Osteoblast (primary cell): ENCODE results near the gene CMSS1. TPM values are rescaled to one million over a fixed set of nuclear protein-coding genes. Genes with fewer than 3 reads are reported as not detected.
A peak's percentile ranks its signal among the peaks of the same experiment; 100 is the strongest.

Experiments used
- DNase-seq: peaks from one replicate; pipeline ENCODE4 v3.0.0; 2011; ENCODE audit warnings: low spot score, mixed read lengths; ENCODE audit not compliant: insufficient read length; ENCODE audit errors: missing footprints
- H2AFZ ChIP-seq: 2 replicates; pipeline ENCODE4 v1.6.0; 2011; ENCODE audit warnings: mild to moderate bottlenecking, low read length
- H3K27ac ChIP-seq: 2 replicates; pipeline ENCODE4 v1.5.1; 2011; ENCODE audit warnings: mild to moderate bottlenecking, low read depth, low read length, moderate library complexity
- H3K27me3 ChIP-seq: 2 replicates; pipeline ENCODE4 v1.6.0; 2012; ENCODE audit warnings: mild to moderate bottlenecking, control low read depth, inconsistent platforms, low read length, moderate library complexity; ENCODE audit not compliant: insufficient read depth
- H3K36me3 ChIP-seq: 2 replicates; pipeline ENCODE4 v1.5.1; 2011; ENCODE audit warnings: mild to moderate bottlenecking, low read length, control low read depth, moderate library complexity; ENCODE audit not compliant: insufficient read depth
- H3K4me1 ChIP-seq: 2 replicates; pipeline ENCODE4 v1.5.1; 2011; ENCODE audit warnings: mild to moderate bottlenecking, low read length, control low read depth, moderate library complexity; ENCODE audit not compliant: insufficient read depth
- H3K4me2 ChIP-seq: 2 replicates; pipeline ENCODE4 v1.6.0; 2011; ENCODE audit warnings: mild to moderate bottlenecking, low read length; ENCODE audit not compliant: insufficient read depth
- H3K4me3 ChIP-seq: fragments of 200-600 bp; sonication (generic); 3 replicates; pipeline ENCODE4 v1.5.1; 2012; ENCODE audit warnings: mild to moderate bottlenecking, low read length, inconsistent platforms; ENCODE audit not compliant: insufficient read depth
- H3K79me2 ChIP-seq: 2 replicates; pipeline ENCODE4 v1.6.0; 2012; ENCODE audit warnings: mild to moderate bottlenecking, low read length, control low read depth, inconsistent platforms; ENCODE audit not compliant: insufficient read depth
- H3K9me3 ChIP-seq: 2 replicates; pipeline ENCODE4 v1.5.1; 2011; ENCODE audit warnings: low read depth, low read length, control low read depth
- H4K20me1 ChIP-seq: 2 replicates; pipeline ENCODE4 v1.6.0; 2012; ENCODE audit warnings: mild to moderate bottlenecking, low read length, control low read depth; ENCODE audit not compliant: insufficient read depth
- CTCF ChIP-seq: IDR thresholded peaks from 2 replicates; pipeline ENCODE4 v1.5.1; 2011; ENCODE audit warnings: mild to moderate bottlenecking, low read depth, low read length, moderate library complexity; ENCODE audit errors: extremely low read depth
- total RNA-seq: library from RNA; depleted of rRNA; stranded (reverse); fragments of >200 nt; gene quantifications from 2 replicates; pipeline ENCODE4 v1.2.3, GENCODE V29; 2012

CMSS1 gene
- total RNA-seq, 1 donor: 15.9 TPM

DNA sequence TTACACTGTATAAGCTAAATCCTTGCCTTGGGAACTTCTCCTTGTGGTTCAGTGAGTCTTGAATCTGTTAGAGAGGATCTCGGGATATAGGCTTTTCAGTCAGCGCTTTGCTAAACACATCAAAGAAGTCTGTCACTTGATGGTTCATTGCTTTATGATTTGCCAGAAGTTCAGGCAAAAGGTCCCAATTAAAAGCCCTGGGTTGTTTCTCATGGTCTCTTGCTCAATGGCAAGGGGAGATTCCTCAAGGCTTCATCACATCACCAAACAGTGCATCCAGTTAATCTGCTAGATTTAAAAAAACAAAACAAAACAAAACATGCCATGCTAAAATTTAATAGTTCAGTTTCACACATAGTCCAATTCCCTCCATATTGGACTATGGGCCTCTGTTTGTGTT, 181.9 kb downstream of the CMSS1 start:
- no peaks in the 10 kb centered on the region for H3K79me2 ChIP-seq
- H3K4me3 ChIP-seq: no peak overlapping the region
- H3K4me2 ChIP-seq: no peak overlapping the region
- H3K27me3 ChIP-seq: no peaks in the 10 kb centered on the region
- no peak overlapping the region for H2AFZ ChIP-seq
- no peak for DNase-seq
- H3K27ac ChIP-seq: no peak overlapping the region
- no peaks in the 10 kb centered on the region for H4K20me1 ChIP-seq
- TF ChIP-seq CTCF: no peak
- H3K9me3 ChIP-seq: no peaks in the 10 kb centered on the region
- no peaks in the 10 kb centered on the region for H3K36me3 ChIP-seq
- peaks cover 14% of the 10 kb centered on the region for H3K4me1 ChIP-seq

DNA sequence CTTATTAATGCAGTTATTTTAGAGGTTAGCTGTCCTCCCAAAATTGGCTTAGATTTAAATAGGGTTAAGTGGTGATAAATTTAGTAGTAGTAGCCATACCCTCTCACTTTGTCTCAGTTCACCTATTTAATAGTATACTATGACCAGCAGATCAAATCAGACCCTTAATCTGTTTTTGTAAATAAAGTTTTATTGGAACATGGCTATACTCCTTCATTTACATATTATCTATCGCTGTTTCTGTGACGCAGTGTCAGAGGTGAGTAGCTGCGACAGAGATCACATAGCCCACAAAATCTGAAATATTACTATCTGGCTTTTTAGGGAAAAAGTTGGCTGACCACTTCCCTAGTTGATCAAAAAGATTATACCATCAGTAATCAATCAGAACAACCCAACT, 183.4 kb downstream of the CMSS1 start:
- no peak for TF ChIP-seq CTCF
- no peaks in the 10 kb centered on the region for H3K36me3 ChIP-seq

DNA sequence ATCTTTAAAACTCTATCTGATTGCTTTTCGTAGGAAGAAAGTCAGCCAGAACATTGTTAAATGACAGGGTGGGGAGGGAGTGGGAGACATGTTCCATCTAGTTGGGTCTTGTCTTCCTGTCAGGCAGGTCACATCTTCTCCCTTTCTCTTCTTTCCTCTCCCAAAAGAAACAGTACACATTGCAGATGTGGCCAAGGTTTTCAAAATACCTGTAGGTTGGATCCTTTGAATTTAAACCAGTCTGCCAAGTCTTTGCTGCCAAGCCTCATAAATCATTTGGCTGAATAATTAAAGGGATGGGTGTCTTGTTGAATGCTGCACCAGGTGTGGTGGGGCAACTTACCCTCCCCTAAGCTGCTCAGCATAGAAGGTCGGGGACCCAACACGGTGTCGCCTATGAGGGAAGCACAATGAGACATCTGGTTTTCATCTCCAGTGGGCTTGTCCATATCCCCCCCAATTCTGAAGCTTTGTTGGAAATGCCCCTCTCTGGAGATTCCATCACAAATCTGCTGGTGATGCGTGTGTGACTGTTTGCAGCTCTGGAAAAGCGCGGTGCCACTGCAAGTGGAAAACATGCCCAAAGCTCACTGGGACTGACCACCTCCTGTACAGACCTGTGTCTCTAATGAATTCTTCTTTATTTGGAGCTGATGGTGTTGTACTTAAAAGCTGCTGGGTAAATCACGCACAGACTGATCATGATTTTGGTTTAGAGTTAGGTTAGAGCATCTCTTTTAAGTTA, 184.0 kb downstream of the CMSS1 start:
- no peak overlapping the region for H3K4me2 ChIP-seq
- no peaks in the 10 kb centered on the region for H3K79me2 ChIP-seq
- H3K9me3 ChIP-seq: no peaks in the 10 kb centered on the region
- H3K4me3 ChIP-seq: no peak overlapping the region
- no peaks in the 10 kb centered on the region for H3K27me3 ChIP-seq
- H3K36me3 ChIP-seq: no peaks in the 10 kb centered on the region
- H3K4me1 ChIP-seq: peaks cover 25% of the 10 kb centered on the region
- no peak for TF ChIP-seq CTCF
- peak; percentile 30 for DNase-seq
- no peak overlapping the region for H2AFZ ChIP-seq
- no peaks in the 10 kb centered on the region for H4K20me1 ChIP-seq
- H3K27ac ChIP-seq: no peak overlapping the region

More for the DNA sequence above, 183.4 kb downstream of the CMSS1 start:
- no peaks in the 10 kb centered on the region for H3K79me2 ChIP-seq
- H3K4me1 ChIP-seq: peaks cover 18% of the 10 kb centered on the region
- no peak overlapping the region for H3K4me2 ChIP-seq
- H3K9me3 ChIP-seq: no peaks in the 10 kb centered on the region
- no peak overlapping the region for H3K27ac ChIP-seq
- no peaks in the 10 kb centered on the region for H3K27me3 ChIP-seq
- no peak overlapping the region for H2AFZ ChIP-seq
- H4K20me1 ChIP-seq: no peaks in the 10 kb centered on the region
- DNase-seq: no peak
- H3K4me3 ChIP-seq: no peak overlapping the region

DNA sequence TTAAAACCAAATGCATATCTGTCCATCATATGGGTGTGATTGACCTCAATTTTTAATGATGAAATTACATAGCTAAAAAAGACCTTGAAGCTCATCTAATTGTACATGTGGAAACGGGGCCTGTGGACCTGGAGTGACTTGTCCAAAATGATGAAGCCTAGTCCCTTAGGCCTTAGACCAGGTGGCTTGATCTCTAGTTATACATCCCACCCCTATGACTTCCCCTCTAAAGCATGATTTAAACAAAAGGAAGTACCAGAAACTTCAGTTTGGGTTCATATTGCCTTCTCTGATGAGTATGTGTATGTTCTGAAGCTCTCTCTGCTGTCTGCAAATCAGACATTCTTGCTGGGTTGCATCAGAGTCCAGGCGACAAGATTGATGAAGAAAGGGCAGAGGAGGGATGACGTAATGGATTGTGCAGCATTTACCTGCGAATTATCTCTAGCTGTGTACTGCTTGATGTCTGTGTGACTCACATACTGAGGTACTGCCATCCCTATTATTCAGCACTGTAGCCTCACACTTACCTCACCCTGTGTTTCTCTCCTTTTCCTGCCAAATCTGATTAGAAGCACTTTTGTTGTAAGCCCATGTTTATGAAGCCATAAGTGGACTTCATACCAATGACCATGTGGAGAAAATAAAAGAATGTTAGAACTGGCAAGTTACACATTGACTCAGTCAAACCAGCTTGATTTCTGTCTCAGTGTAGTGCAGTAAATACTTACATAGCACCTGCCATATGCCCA, 185.1 kb downstream of the CMSS1 start:
- Histone ChIP-seq H3K27ac (peak overlapping the region; percentile 50), H3K4me2 (peak overlapping the region; percentile 12), H3K27me3 (no peaks in the 10 kb centered on the region), H3K9me3 (no peaks in the 10 kb centered on the region), H3K4me3 (no peak overlapping the region), H4K20me1 (no peaks in the 10 kb centered on the region), H3K4me1 (peaks cover 28% of the 10 kb centered on the region), H2AFZ (no peak overlapping the region), H3K36me3 (no peaks in the 10 kb centered on the region), H3K79me2 (no peaks in the 10 kb centered on the region)
- peak; percentile 39 for DNase-seq
- no peak for TF ChIP-seq CTCF
